Neural cell (in vitro differentiated cells): ENCODE measurements around the gene FAM187B. TPM values are rescaled to one million over a fixed set of nuclear protein-coding genes. Genes with fewer than 3 reads are reported as not detected.

ENCODE experiments used
- H2AFZ ChIP-seq: fragments of 200-600, 300-800 bp; sonication (generic), shearing (Covaris generic); 2 replicates; pipeline ENCODE4 v1.6.0; 2014; ENCODE audit warnings: low read depth, mild to moderate bottlenecking, antibody characterized with exemption, low read length, moderate library complexity
- H3F3A ChIP-seq: fragments of 200-600 bp; shearing (Covaris generic); 2 replicates; pipeline ENCODE4 v1.6.1; 2016; ENCODE audit warnings: mild to moderate bottlenecking, moderate library complexity, mixed read lengths, antibody characterized with exemption, low read length; ENCODE audit not compliant: insufficient read depth, poor library complexity, severe bottlenecking
- H3K27ac ChIP-seq: fragments of 200-600, 300-800 bp; sonication (generic), shearing (Covaris generic); 2 replicates; pipeline ENCODE4 v1.5.1; 2014; ENCODE audit warnings: mild to moderate bottlenecking, low read length, moderate library complexity
- H3K27me3 ChIP-seq: fragments of 300-800, 200-600 bp; sonication (generic), shearing (Covaris generic); 2 replicates; pipeline ENCODE4 v1.6.0; 2014; ENCODE audit warnings: mild to moderate bottlenecking, low read depth, low read length, moderate library complexity; ENCODE audit not compliant: insufficient read depth
- H3K36me3 ChIP-seq: fragments of 300-800, 200-600 bp; sonication (generic), shearing (Covaris generic); 2 replicates; pipeline ENCODE4 v1.5.1; 2014; ENCODE audit warnings: mild to moderate bottlenecking, antibody characterized with exemption, low read length, moderate library complexity; ENCODE audit not compliant: insufficient read depth
- H3K4me2 ChIP-seq: fragments of 300-800, 200-600 bp; sonication (generic), shearing (Covaris generic); 2 replicates; pipeline ENCODE4 v1.6.0; 2014; ENCODE audit warnings: mild to moderate bottlenecking, low read length
- H3K4me3 ChIP-seq: fragments of 300-800, 200-600 bp; sonication (generic), shearing (Covaris generic); 2 replicates; pipeline ENCODE4 v1.5.1; 2014; ENCODE audit warnings: mild to moderate bottlenecking, low read length, moderate library complexity
- H3K79me2 ChIP-seq: fragments of 200-600 bp; shearing (Covaris generic); replicated peaks from 2 replicates; pipeline ENCODE4 v1.6.0; 2014; ENCODE audit warnings: mild to moderate bottlenecking, low read length, moderate library complexity; ENCODE audit not compliant: insufficient read depth
- H3K9ac ChIP-seq: fragments of 300-800, 200-600 bp; sonication (generic), shearing (Covaris generic); 2 replicates; pipeline ENCODE4 v1.6.1; 2016; ENCODE audit warnings: mild to moderate bottlenecking, low read length, mixed read lengths
- H3K9me2 ChIP-seq: fragments of 200-600 bp; shearing (Covaris generic); 2 replicates; pipeline ENCODE4 v1.6.1; 2016; ENCODE audit warnings: mild to moderate bottlenecking, low read length, mixed read lengths; ENCODE audit not compliant: insufficient read depth
- H3K9me3 ChIP-seq: fragments of 200-600, 300-800 bp; sonication (generic), shearing (Covaris generic); 2 replicates; pipeline ENCODE4 v1.6.1; 2016; ENCODE audit warnings: mild to moderate bottlenecking, mixed run types, low read length, moderate library complexity, mixed read lengths
- H4K20me1 ChIP-seq: fragments of 200-600 bp; shearing (Covaris generic); 2 replicates; pipeline ENCODE4 v1.6.1; 2016; ENCODE audit warnings: mild to moderate bottlenecking, mixed run types; ENCODE audit not compliant: insufficient read depth
- EP300 ChIP-seq: fragments of 450-650 bp; conservative IDR thresholded peaks from 2 replicates; pipeline ENCODE4 v1.6.1; 2014; ENCODE audit warnings: antibody characterized with exemption, mild to moderate bottlenecking, moderate library complexity; ENCODE audit not compliant: poor library complexity, severe bottlenecking
- EZH2 ChIP-seq: fragments of 200-600, 300-800 bp; shearing (Covaris generic), sonication (generic); IDR thresholded peaks from 2 replicates; pipeline ENCODE4 v1.6.1; 2014; ENCODE audit warnings: antibody characterized with exemption, low read length, borderline replicate concordance, mild to moderate bottlenecking; ENCODE audit not compliant: insufficient read depth, poor library complexity, severe bottlenecking
- MXI1 ChIP-seq: fragments of 450-650 bp; conservative IDR thresholded peaks from 2 replicates; pipeline ENCODE4 v1.6.1; 2014; ENCODE audit warnings: antibody characterized with exemption, mild to moderate bottlenecking; ENCODE audit not compliant: poor library complexity, severe bottlenecking
- POLR2AphosphoS5 ChIP-seq: IDR thresholded peaks from 2 replicates; pipeline ENCODE4 v1.6.1; 2012
- SMC3 ChIP-seq: fragments of 450-650 bp; conservative IDR thresholded peaks from 2 replicates; pipeline ENCODE4 v1.6.1; 2014; ENCODE audit warnings: antibody characterized with exemption, mild to moderate bottlenecking, moderate library complexity; ENCODE audit not compliant: poor library complexity
- TAF1 ChIP-seq: IDR thresholded peaks from 2 replicates; pipeline ENCODE4 v1.6.1; 2012; ENCODE audit warnings: low read depth
- polyA plus RNA-seq: library from polyadenylated mRNA; depleted of rRNA; stranded (reverse); fragments of >200 nt; gene quantifications from 2 replicates; pipeline ENCODE4 v1.2.3, GENCODE V29; 2014
- TF ChIP-seq, protein P1 (sequence below): IDR thresholded peaks from 2 replicates; pipeline ENCODE4 v1.6.1; 2012; ENCODE audit warnings: borderline replicate concordance
- TF ChIP-seq, protein P2 (sequence below): fragments of 450-650 bp; IDR thresholded peaks from 2 replicates; pipeline ENCODE4 v1.5.1; 2014; ENCODE audit warnings: antibody characterized with exemption, mild to moderate bottlenecking, moderate library complexity; ENCODE audit not compliant: poor library complexity, severe bottlenecking

The FAM187B gene
- polyA plus RNA-seq, 1 donor from 2014 or later: not detected

DNA sequence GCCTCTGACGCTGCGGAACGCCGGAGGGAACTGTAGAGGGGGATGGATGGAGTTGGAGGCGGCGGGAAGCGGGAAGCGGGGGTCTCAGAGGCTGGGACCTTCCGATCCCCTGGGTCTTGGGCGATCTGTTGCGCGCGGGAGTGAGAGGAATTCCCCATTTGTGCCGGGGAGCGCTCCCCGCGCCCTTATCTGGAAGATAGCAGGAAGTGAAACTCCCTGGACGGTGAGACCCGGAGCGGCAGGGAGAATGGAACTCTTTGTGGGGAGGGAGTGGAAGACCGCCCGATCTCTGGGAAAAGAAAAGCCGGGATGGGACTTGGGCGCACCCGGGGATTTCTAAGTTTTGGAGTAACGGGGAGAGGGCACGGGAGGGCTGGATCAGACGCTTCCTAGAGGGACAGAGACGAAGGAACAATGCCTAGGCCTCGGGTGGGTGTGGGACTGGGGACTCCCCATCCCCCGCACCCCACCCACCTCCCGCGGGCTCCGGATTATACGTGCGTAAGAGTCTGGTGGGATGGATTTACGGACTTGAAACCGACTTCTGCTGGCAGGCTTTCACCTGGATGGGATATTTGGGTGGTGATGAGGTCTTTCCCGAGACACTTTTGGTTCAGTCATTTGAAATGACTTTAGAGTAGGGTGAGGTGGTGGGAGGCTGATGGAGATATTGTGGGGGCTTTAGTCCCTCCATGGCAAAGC, 20.8 kb upstream of the FAM187B start:
- Histone ChIP-seq H3K27me3 (peaks cover 38% of the 10 kb centered on the region), H3K36me3 (no peaks in the 10 kb centered on the region), H3K4me3 (peak overlapping the region; percentile 63), H3K9me3 (no peaks in the 10 kb centered on the region), H2AFZ (no peak overlapping the region), H3K79me2 (no peaks in the 10 kb centered on the region), H3K9ac (no peak overlapping the region), H3K4me2 (no peak overlapping the region), H4K20me1 (no peaks in the 10 kb centered on the region), H3F3A (no peaks in the 10 kb centered on the region), H3K9me2 (no peaks in the 10 kb centered on the region), H3K27ac (no peak overlapping the region)
- TF ChIP-seq EP300: no peak
- TF ChIP-seq SMC3: no peak
- TF ChIP-seq, protein P1, sequence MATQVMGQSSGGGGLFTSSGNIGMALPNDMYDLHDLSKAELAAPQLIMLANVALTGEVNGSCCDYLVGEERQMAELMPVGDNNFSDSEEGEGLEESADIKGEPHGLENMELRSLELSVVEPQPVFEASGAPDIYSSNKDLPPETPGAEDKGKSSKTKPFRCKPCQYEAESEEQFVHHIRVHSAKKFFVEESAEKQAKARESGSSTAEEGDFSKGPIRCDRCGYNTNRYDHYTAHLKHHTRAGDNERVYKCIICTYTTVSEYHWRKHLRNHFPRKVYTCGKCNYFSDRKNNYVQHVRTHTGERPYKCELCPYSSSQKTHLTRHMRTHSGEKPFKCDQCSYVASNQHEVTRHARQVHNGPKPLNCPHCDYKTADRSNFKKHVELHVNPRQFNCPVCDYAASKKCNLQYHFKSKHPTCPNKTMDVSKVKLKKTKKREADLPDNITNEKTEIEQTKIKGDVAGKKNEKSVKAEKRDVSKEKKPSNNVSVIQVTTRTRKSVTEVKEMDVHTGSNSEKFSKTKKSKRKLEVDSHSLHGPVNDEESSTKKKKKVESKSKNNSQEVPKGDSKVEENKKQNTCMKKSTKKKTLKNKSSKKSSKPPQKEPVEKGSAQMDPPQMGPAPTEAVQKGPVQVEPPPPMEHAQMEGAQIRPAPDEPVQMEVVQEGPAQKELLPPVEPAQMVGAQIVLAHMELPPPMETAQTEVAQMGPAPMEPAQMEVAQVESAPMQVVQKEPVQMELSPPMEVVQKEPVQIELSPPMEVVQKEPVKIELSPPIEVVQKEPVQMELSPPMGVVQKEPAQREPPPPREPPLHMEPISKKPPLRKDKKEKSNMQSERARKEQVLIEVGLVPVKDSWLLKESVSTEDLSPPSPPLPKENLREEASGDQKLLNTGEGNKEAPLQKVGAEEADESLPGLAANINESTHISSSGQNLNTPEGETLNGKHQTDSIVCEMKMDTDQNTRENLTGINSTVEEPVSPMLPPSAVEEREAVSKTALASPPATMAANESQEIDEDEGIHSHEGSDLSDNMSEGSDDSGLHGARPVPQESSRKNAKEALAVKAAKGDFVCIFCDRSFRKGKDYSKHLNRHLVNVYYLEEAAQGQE: no peak
- no peak for TF ChIP-seq TAF1
- TF ChIP-seq MXI1: no peak
- TF ChIP-seq POLR2AphosphoS5: no peak
- TF ChIP-seq, protein P2, sequence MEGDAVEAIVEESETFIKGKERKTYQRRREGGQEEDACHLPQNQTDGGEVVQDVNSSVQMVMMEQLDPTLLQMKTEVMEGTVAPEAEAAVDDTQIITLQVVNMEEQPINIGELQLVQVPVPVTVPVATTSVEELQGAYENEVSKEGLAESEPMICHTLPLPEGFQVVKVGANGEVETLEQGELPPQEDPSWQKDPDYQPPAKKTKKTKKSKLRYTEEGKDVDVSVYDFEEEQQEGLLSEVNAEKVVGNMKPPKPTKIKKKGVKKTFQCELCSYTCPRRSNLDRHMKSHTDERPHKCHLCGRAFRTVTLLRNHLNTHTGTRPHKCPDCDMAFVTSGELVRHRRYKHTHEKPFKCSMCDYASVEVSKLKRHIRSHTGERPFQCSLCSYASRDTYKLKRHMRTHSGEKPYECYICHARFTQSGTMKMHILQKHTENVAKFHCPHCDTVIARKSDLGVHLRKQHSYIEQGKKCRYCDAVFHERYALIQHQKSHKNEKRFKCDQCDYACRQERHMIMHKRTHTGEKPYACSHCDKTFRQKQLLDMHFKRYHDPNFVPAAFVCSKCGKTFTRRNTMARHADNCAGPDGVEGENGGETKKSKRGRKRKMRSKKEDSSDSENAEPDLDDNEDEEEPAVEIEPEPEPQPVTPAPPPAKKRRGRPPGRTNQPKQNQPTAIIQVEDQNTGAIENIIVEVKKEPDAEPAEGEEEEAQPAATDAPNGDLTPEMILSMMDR: no peak
- no peak for TF ChIP-seq EZH2

DNA sequence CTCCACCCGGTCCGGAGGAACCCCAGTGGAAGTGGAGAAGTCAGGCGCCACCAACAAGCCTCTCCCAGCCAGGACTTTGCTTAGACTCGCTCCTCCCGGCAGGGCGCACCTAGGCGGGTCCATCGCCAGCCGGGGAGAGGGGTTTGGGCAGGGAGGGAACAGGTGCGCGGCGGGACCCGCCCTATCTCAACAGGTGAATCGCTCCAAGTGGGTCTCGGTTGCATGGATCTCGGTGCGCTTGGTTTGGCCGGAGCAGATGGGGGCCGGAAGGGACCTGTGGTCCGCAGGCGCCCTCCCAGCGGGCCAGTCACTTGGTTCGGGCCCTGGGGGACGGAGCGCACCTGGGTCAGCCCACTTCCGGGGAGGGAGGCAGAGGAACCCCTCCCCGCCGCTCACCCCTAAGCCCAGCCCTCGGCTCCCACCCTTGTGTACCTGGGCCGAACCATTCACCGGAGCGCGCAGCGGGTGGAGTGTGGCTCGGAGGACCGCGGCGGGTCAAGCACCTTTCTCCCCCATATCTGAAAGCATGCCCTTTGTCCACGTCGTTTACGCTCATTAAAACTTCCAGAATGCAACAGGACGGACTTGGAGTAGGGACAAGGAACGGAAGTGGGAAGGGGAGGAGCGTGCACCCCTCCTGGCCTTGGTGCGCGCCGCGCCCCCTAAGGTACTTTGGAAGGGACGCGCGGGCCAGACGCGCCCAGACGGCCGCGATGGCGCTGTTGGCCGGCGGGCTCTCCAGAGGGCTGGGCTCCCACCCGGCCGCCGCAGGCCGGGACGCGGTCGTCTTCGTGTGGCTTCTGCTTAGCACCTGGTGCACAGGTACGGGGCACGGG, 20.0 kb upstream of the FAM187B start, which contains the start of gene LSR:
Gene LSR (plus strand): TSS at position 693 of the 836 bp plus-strand sequence. CDS start 21 bp downstream, at position 714.
- Histone ChIP-seq H3F3A (no peaks in the 10 kb centered on the region), H3K36me3 (no peaks in the 10 kb centered on the region), H3K79me2 (no peaks in the 10 kb centered on the region), H3K4me3 (peak within 1 kb of the TSS; percentile 63), H3K9me3 (no peaks in the 10 kb centered on the region), H3K9ac (no peak within 1 kb of the TSS), H3K27me3 (peaks cover 38% of the 10 kb centered on the region), H3K4me2 (no peak within 1 kb of the TSS), H4K20me1 (no peaks in the 10 kb centered on the region), H2AFZ (no peak within 1 kb of the TSS), H3K27ac (no peak within 1 kb of the TSS), H3K9me2 (no peaks in the 10 kb centered on the region)
- TF ChIP-seq, protein P1: no peak
- peak; percentile 32 for TF ChIP-seq EZH2
